ENCODE results near the gene IFRD1. TPM values are rescaled to one million over a fixed set of nuclear protein-coding genes. Genes with fewer than 3 reads are reported as not detected.

Gene IFRD1
- total RNA-seq, 1 experiment from 2014 or later, result 78.8 TPM

GRCh38 chr7:112510743-112511110 lies 60.5 kb downstream of the IFRD1 start:
- POLR2A ChIA-PET, result no interaction called here
- intact Hi-C loops (cut with micrococcal nuclease; ENCODE audit: unreplicated experiment), result no loop called here

GRCh38 chr7:112511451-112512202 lies 61.4 kb downstream of the IFRD1 start:
- CTCF ChIA-PET, result no interaction called here
- no TSS peak for BruUV-seq (replicated peaks)
- Histone ChIP-seq H3K36me3 (ENCODE audit: control insufficient read depth, insufficient read depth, low read length) (no peaks in the 10 kb centered on the region), H3K4me1 (0 out of 2 replicates have a peak, but pooled peaks cover 4% of the 10 kb centered on the region), H3K27me3 (replicated peaks; ENCODE audit: control insufficient read depth, insufficient read depth, low read length) (no peaks in the 10 kb centered on the region), H3K4me3 (ENCODE audit: low read depth, low read length) (no peak overlapping the region), H3K9me3 (no peaks in the 10 kb centered on the region)
- intact Hi-C loops (cut with micrococcal nuclease; ENCODE audit: unreplicated experiment), result no loop called here
- TF ChIP-seq CTCF (IDR thresholded peaks at IDR 0.05; ENCODE audit: insufficient read depth in 1 of 2, low read depth in 1 of 2, low read length in 1 of 2, severe bottlenecking in 1 of 2, unreplicated experiment in 1 of 2), result no peak
- Mint-ChIP-seq H3K4me1 (ENCODE audit: low read depth, unreplicated experiment) (peaks cover 2% of the 10 kb centered on the region), H3K27me3 (ENCODE audit: insufficient read depth, unreplicated experiment) (peaks cover 5% of the 10 kb centered on the region), H3K4me3 (ENCODE audit: unreplicated experiment) (no peak overlapping the region), H3K9me3 (ENCODE audit: unreplicated experiment) (no peaks in the 10 kb centered on the region), H3K27ac (ENCODE audit: unreplicated experiment) (no peak overlapping the region), H3K36me3 (ENCODE audit: insufficient read depth, unreplicated experiment) (no peaks in the 10 kb centered on the region)
- no peak for DNase-seq
- POLR2A ChIA-PET, result no interaction called here

More at GRCh38 chr7:112510743-112511110, 60.5 kb downstream of the IFRD1 start:
- H3K27ac Mint-ChIP-seq (ENCODE audit: unreplicated experiment), result no peak overlapping the region
- H3K4me3 Mint-ChIP-seq (ENCODE audit: unreplicated experiment), result no peak overlapping the region
- H3K27me3 ChIP-seq (replicated peaks; ENCODE audit: control insufficient read depth, insufficient read depth, low read length), result no peaks in the 10 kb centered on the region
- CTCF ChIA-PET, result no interaction called here
- no peak overlapping the region for H3K4me3 ChIP-seq (ENCODE audit: low read depth, low read length)
- H3K9me3 ChIP-seq, result no peaks in the 10 kb centered on the region
- no peaks in the 10 kb centered on the region for H3K36me3 Mint-ChIP-seq (ENCODE audit: insufficient read depth, unreplicated experiment)
- no peaks in the 10 kb centered on the region for H3K4me1 Mint-ChIP-seq (ENCODE audit: low read depth, unreplicated experiment)
- no peak for TF ChIP-seq CTCF (IDR thresholded peaks at IDR 0.05; ENCODE audit: insufficient read depth in 1 of 2, low read depth in 1 of 2, low read length in 1 of 2, severe bottlenecking in 1 of 2, unreplicated experiment in 1 of 2)
- no peak for DNase-seq
- H3K9me3 Mint-ChIP-seq (ENCODE audit: unreplicated experiment), result no peaks in the 10 kb centered on the region
- H3K4me1 ChIP-seq, result 0 out of 2 replicates have a peak, but pooled peaks cover 4% of the 10 kb centered on the region
- no TSS peak for BruUV-seq (replicated peaks)
- H3K27me3 Mint-ChIP-seq (ENCODE audit: insufficient read depth, unreplicated experiment), result peaks cover 3% of the 10 kb centered on the region
- H3K36me3 ChIP-seq (ENCODE audit: control insufficient read depth, insufficient read depth, low read length), result no peaks in the 10 kb centered on the region

- peaks cover 11% of the 10 kb centered on the region for H3K27me3 Mint-ChIP-seq (ENCODE audit: insufficient read depth, unreplicated experiment)
- Histone ChIP-seq H3K27me3 (replicated peaks; ENCODE audit: control insufficient read depth, insufficient read depth, low read length) (no peaks in the 10 kb centered on the region), H3K9me3 (no peaks in the 10 kb centered on the region), H3K4me3 (ENCODE audit: low read depth, low read length) (no peak overlapping the region), H3K36me3 (ENCODE audit: control insufficient read depth, insufficient read depth, low read length) (no peaks in the 10 kb centered on the region), H3K4me1 (0 out of 2 replicates have a peak, but pooled peaks cover 3% of the 10 kb centered on the region)
- H3K36me3 Mint-ChIP-seq (ENCODE audit: insufficient read depth, unreplicated experiment), result no peaks in the 10 kb centered on the region
- no peak overlapping the region for H3K4me3 Mint-ChIP-seq (ENCODE audit: unreplicated experiment)
- intact Hi-C loops (cut with micrococcal nuclease; ENCODE audit: unreplicated experiment), result no loop called here
- peaks cover 6% of the 10 kb centered on the region for H3K4me1 Mint-ChIP-seq (ENCODE audit: low read depth, unreplicated experiment)
- BruUV-seq (replicated peaks), result no TSS peak
- ChIA-PET POLR2A (no interaction called here), CTCF (no interaction called here)
- no peak for TF ChIP-seq CTCF (IDR thresholded peaks at IDR 0.05; ENCODE audit: insufficient read depth in 1 of 2, low read depth in 1 of 2, low read length in 1 of 2, severe bottlenecking in 1 of 2, unreplicated experiment in 1 of 2)
- no peak for DNase-seq
- H3K9me3 Mint-ChIP-seq (ENCODE audit: unreplicated experiment), result no peaks in the 10 kb centered on the region
- H3K27ac Mint-ChIP-seq (ENCODE audit: unreplicated experiment), result no peak overlapping the region
Measured at GRCh38 chr7:112512451-112513210, 62.4 kb downstream of the IFRD1 start.

Data from Caco-2 (cell line).